Measurements from ENCODE around the gene ZNF831.
A peak's percentile ranks its signal among the peaks of the same experiment; 100 is the strongest.

Gene ZNF831

GRCh38 chr20:59182401-59183044 lies 18.9 kb downstream of the ZNF831 start:
- peak; percentile 18 for DNase-seq

DNA sequence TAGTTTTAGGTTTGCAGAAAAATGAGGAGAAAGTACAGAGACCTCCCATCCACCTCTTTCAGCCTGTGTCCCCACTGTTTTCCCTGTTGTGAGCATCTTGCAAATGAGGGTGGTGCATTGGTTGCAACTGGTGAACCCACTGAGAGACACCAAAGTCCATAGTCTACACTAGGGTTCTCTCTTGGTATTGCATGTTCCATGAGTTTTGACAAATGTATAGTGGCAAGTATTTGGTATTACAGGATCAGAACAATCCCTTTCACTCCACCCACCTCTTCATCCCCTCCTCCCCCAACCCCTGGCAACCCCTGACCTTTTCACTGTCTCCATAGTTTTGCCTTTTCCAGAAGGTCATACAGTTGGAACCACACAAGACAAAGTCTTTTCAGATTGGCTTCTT lies 20.1 kb downstream of the ZNF831 start:
- no peak for DNase-seq

GRCh38 chr20:59184880-59185447 lies 21.3 kb downstream of the ZNF831 start:
- no peak for DNase-seq

DNA sequence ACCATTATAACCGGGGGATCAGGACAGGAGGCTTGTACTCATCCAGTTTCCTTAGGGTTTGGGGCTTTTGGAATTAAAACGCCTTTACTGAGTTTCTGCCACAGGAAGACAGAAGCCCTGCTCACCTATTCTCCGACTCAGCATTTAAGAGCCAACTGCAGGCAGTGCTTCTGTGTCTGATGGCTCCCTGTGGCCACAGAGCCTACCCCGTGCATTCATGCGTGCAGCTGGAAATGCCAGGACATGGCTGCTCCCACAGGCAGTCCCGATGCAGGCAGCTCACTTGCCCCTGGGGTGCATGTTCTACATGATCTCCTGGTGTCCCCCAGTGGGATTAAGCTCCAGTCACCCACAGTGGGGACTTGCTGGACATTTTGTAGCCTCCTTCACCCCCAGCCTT lies 22.2 kb downstream of the ZNF831 start:
- DNase-seq = no peak

GRCh38 chr20:59190466-59190865 lies 26.8 kb downstream of the ZNF831 start:
- no peak for DNase-seq

GRCh38 chr20:59191036-59191755 lies 27.6 kb downstream of the ZNF831 start:
- DNase-seq = no peak

DNA sequence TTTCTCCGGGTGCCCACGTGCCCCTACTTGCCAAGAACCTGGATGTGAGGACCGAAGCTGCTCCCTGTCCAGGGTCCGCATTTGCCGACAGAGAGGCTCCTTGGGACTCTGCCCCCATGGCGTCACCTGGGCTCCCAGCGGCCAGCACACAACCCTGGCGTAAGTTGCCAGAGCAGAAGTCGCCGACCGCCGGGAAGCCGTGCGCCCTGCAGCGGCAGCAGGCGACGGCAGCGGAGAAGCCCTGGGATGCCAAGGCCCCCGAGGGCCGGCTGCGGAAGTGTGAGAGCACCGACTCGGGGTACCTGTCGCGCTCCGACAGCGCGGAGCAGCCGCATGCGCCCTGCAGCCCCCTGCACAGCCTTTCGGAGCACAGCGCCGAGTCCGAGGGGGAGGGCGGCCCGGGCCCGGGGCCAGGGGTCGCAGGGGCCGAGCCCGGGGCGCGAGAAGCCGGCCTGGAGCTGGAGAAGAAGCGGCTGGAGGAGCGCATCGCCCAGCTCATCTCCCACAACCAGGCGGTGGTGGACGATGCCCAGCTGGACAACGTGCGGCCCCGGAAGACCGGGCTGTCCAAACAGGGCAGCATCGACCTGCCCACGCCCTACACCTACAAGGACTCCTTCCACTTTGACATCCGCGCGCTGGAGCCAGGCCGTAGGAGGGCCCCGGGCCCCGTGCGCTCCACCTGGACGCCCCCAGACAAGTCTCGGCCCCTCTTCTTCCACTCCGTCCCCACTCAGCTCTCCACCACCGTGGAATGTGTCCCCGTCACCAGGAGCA lies 28.3 kb downstream of the ZNF831 start:
- no peak for DNase-seq

DNA sequence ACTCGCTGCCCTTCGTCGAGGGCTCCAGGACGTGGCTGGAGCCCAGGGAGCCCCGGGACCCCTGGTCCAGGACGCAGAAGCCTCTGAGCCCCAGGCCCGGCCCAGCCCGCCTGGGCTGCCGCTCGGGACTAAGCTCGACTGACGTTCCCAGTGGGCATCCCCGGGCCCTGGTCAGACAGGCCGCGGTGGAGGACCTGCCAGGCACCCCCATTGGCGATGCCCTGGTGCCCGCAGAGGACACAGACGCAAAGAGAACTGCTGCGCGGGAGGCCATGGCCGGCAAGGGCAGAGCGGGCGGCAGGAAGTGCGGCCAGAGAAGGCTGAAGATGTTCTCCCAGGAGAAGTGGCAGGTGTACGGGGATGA lies 28.9 kb downstream of the ZNF831 start:
- DNase-seq = no peak

- DNase-seq = no peak
Measured at GRCh38 chr20:59193325-59193724, 29.7 kb downstream of the ZNF831 start.

DNA sequence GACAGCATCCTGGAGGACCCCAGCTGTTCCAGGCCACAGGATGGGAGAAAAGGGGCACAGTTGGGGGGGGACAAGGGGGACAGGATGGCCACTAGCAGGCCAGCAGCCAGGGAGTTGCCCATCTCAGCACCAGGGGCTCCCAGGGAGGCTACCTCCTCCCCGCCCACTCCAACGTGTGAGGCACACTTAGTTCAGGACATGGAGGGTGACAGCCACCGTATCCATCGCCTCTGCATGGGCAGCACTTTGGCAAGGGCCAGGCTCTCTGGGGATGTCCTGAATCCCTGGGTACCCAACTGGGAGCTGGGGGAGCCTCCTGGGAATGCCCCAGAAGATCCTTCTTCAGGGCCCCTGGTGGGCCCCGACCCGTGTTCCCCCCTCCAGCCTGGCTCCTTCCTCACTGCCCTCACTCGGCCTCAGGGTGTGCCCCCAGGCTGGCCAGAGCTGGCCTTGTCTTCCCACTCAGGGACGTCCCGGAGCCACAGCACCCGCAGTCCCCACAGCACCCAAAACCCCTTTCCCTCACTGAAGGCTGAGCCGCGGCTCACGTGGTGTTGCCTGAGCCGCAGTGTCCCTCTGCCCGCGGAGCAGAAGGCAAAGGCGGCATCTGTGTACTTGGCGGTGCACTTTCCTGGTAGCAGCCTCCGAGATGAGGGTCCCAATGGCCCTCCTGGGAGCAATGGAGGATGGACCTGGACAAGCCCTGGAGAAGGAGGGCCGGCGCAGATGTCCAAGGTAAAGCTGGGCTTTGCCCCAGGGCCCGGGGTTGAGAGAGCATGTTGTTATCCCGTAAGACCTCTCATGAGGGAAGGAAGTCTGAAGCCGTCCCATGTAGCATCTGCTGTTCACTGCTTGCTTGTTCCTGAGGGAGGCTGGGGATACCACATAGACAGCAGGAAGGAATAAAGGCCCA lies 30.7 kb downstream of the ZNF831 start:
- DNase-seq = no peak

DNA sequence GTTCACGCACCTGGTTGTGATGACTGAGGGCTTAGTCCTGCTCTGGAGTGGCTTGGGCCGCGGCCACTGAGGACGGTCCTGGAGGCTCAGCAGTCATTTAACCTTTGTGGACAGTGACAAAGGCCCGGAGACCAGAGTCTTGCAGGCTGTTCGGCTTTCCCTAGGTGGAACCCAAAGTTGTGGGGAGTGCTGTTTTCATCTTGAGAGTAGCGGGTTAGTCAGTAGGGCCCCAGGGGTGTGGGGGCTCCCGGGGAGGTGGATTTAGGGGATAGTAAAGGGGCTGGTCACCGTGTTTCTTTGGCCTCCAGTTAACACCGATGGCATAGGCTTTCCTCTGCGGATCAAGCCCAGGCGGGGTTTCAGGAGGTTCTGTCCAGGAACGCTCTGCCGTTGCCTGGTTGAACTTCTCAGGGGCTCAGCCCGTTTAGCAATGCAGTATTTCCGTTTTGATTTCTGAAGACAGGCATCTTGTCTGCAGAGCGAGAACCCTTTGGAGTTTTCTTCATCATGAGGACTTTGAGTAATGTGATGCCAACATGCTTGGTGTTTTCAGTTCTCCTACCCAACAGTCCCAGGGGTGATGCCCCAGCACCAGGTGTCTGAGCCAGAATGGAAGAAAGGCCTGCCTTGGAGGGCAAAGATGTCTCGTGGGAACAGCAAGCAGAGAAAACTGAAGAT lies 31.8 kb downstream of the ZNF831 start:
- DNase-seq = no peak

DNA sequence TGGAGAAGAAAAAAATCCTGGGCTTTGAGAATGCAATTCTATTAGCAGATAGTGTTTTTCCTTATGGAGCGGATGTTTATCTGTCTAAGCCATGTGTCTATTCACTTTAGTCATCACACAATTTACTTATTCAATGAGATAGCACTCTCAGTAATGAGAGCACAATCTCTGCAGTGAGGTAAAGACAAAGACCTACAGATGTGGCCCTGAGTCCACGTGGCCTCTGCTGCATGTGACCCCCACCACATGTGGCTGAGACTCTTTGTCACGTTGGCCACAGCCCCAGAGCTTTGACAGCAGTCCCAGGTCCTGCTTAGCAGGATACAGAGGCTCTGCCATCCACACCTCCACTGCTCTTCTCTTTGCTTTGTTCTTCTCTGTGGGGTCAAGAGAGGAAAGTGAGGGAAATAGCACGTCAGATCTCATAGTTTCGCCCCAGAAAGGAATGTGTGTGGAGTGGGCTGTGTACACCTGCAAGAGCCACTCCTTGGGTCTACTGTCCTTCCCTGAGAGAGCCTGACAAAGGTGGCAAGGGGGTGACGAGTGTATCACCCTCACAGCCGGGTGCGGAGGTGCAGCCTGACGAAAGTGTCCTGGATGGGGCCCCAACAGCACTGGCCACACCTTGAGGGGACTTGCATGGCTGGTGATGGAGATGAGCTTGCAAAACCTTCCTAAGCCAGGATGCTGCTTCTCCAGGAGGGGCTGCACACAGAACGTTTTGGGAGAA lies 40.7 kb downstream of the ZNF831 start:
- DNase-seq = no peak

DNA sequence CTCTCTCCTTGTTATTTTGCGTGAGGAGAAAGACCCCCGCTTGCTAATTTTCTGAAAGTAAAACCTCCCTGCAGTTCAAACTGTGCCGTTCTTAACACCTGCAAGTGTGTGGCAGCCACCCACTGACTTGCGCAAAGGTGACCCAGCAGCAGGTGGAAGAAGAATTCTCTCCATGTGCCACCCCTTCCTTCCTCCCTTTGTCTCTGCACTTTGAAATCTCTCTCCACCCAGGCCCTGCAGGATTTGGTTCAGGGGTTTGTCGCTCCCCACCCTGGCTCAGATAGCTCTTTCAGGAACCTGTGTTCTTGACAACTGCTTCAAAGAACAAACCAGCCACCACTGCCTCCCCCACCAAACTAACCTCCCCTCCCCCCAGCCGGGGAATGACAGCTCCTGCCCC lies 41.4 kb downstream of the ZNF831 start:
- DNase-seq = no peak

DNA sequence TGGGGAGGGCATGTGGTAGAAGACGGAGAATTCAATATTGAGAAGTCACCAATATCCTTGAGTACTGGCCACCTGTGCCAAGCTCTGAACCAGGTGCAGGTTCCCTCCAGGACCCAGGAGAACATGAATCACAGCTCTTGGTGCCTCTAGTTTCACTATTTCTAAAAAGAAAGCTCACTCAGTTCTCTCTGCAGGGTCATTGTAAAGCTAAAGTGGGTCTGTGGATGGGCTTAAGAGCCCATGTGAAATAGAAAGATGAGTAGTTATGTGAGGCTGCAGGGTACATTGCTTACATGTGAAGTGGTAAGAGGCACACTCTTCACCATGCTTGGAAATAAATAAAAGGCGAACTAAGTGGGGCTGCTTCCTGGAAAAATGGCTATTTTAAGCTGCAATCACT lies 43.6 kb downstream of the ZNF831 start:
- DNase-seq = no peak

- DNase-seq = peak; percentile 80
Measured at GRCh38 chr20:59207742-59208357, 44.2 kb downstream of the ZNF831 start.

- no peak for DNase-seq
Measured at GRCh38 chr20:59210186-59210585, 46.6 kb downstream of the ZNF831 start.

DNA sequence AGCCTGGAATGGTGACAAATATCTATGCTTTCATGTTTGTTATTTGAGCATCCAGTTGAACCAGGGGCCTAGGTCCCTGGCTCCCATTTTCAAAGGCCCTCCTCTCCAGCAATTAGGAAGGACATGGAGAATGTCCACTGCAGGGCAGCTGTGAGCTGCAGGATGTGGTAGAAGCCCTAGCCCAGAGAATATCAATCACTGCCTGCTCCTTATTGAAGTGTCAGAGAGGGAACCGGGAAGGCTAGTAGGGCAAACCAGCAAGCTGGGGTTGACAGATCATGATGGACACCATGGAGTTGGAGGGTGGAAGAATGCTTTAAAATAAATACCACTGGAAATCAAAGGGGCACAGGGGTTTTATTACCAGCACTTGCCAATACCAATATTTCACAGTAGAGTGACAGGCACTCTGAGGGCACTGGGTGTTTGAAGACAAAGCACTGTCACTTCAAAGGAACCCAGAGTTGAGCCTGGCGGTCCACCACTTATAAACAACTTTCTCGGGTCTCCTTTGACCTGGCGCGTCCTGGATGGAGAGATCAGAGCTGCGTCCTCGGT lies 47.7 kb downstream of the ZNF831 start:
- DNase-seq = no peak

GRCh38 chr20:59214073-59214472 lies 50.5 kb downstream of the ZNF831 start:
- no peak for DNase-seq

GRCh38 chr20:59214606-59215547 lies 51.3 kb downstream of the ZNF831 start:
- no peak for DNase-seq

Measured in hematopoietic multipotent progenitor cell treated with erythropoietin and hydrocortisone succinate and interleukin-3 and kit ligand, for 6 days (in vitro differentiated cells).